Measurements from ENCODE around the gene PRKCH.

DNA sequence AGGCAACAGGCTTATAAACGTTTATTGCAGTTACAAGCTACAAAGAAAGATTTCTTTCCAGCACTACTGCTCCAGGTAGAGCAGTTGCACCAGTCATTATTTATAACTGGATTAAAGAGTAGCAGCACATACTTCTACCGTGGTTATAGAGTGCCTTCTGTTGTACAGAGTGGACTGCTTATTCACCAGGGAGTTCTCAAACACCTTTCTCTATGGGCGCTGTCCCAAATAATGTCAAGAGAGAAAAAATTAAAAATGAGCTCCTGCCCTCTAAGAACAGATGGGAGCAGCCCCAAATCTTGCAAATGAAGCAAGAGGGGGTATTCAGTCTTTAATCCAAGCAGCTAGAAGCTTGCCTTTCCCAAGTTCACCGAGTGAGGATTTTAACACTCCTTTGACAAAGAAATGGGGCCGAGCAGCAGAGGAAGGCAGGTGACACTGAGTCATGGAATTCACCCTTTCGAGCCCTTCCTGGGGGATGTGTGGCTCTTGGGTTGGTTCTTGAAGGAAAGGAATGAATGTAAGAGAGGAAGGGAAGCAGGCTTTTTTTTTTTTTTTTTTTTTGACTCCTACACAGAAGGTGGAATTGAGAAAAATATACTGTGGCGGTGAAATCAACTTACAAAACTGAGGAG is 181.2 kb downstream of the PRKCH start:
- TF ChIP-seq EZH2phosphoT487 (IDR thresholded peaks at IDR 0.05; ENCODE audit: borderline replicate concordance): no peak
- TF ChIP-seq, protein P1, sequence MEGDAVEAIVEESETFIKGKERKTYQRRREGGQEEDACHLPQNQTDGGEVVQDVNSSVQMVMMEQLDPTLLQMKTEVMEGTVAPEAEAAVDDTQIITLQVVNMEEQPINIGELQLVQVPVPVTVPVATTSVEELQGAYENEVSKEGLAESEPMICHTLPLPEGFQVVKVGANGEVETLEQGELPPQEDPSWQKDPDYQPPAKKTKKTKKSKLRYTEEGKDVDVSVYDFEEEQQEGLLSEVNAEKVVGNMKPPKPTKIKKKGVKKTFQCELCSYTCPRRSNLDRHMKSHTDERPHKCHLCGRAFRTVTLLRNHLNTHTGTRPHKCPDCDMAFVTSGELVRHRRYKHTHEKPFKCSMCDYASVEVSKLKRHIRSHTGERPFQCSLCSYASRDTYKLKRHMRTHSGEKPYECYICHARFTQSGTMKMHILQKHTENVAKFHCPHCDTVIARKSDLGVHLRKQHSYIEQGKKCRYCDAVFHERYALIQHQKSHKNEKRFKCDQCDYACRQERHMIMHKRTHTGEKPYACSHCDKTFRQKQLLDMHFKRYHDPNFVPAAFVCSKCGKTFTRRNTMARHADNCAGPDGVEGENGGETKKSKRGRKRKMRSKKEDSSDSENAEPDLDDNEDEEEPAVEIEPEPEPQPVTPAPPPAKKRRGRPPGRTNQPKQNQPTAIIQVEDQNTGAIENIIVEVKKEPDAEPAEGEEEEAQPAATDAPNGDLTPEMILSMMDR (conservative IDR thresholded peaks at IDR 0.05; ENCODE audit: low read length): no peak

Data from Loucy (cell line).